NCI-H2227 treated with DMSO at 0.1 percent for 48 hours (cell line): ENCODE measurements around the gene DLGAP1.
"Not testable (repeated sequence)": the region's sequence is repeated elsewhere in the genome, so short reads cannot be mapped to it uniquely, and the experiment has no call there.

ENCODE experiments used
- DNase-seq: peaks from one replicate; lab custom pipeline; 2025; lab: John Stamatoyannopoulos, UW

The DLGAP1 gene

GRCh38 chr18:3655254-3656050 lies 799.7 kb downstream of the DLGAP1 start:
- DNase-seq, result no peak

GRCh38 chr18:3654442-3655253 lies 800.5 kb downstream of the DLGAP1 start:
- DNase-seq, result no peak

GRCh38 chr18:3653851-3654441 lies 801.2 kb downstream of the DLGAP1 start:
- no peak for DNase-seq

- no peak for DNase-seq
Measured at GRCh38 chr18:3653263-3653850, 801.8 kb downstream of the DLGAP1 start.

GRCh38 chr18:3652380-3653262 lies 802.5 kb downstream of the DLGAP1 start:
- no peak for DNase-seq

- no peak for DNase-seq
Measured at GRCh38 chr18:3651266-3651665, 803.8 kb downstream of the DLGAP1 start.

GRCh38 chr18:3650521-3651042 lies 804.5 kb downstream of the DLGAP1 start:
- DNase-seq, result not testable (repeated sequence)

GRCh38 chr18:3649633-3650426 lies 805.3 kb downstream of the DLGAP1 start:
- no peak for DNase-seq

- DNase-seq, result no peak
Measured at GRCh38 chr18:3649135-3649632, 805.9 kb downstream of the DLGAP1 start.

- DNase-seq, result no peak
Measured at GRCh38 chr18:3648641-3649040, 806.5 kb downstream of the DLGAP1 start.

GRCh38 chr18:3648200-3648599 lies 806.9 kb downstream of the DLGAP1 start:
- DNase-seq, result no peak

- DNase-seq, result no peak
Measured at GRCh38 chr18:3647636-3648035, 807.5 kb downstream of the DLGAP1 start.

GRCh38 chr18:3645384-3646156 lies 809.5 kb downstream of the DLGAP1 start:
- DNase-seq, result no peak

- DNase-seq, result no peak
Measured at GRCh38 chr18:3634250-3634939, 820.7 kb downstream of the DLGAP1 start.

GRCh38 chr18:3631887-3632286 lies 823.2 kb downstream of the DLGAP1 start:
- DNase-seq, result no peak

- no peak for DNase-seq
Measured at GRCh38 chr18:3626929-3627458, 828.1 kb downstream of the DLGAP1 start.

- no peak for DNase-seq
Measured at GRCh38 chr18:3625742-3626091, 829.4 kb downstream of the DLGAP1 start.

GRCh38 chr18:3624935-3625741 lies 830.0 kb downstream of the DLGAP1 start:
- DNase-seq, result no peak
